ENCODE results near the gene POLG2. TPM values are rescaled to one million over a fixed set of nuclear protein-coding genes. Genes with fewer than 3 reads are reported as not detected.

Gene POLG2
- total and polyA plus RNA-seq, 2 donors (not counting 3 experiments of a cell fraction or from before 2014, with no cell fraction given): 6.5 to 18.6 TPM

DNA sequence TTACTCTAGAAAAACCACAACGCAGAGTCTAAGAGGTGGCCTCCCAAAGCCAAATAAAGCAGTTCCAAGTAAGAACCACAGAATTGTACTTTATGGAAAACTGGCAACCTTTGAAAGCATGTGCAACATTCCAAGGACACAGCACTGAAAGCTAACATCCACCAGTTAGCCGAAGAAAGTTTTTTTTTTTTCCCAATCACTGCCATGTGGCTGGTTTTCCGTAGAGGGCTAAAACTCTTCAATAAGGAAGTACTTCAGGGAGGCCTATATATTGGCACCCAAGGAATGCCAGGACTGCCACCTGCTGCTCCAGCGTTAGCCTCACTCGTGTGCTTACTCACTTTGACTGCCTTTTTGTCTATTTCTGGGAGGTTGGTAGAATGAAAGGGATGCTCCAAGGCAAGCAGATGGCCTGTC lies 35.1 kb upstream of the POLG2 start:
- Histone ChIP-seq H3K4me3 (replicated peaks in 1 of 3; ENCODE audit: insufficient read depth in 1 of 3, low read depth in 1 of 3, low read length in 3 of 3) (no peak overlapping the region), H2AFZ (ENCODE audit: low read depth, low read length) (no peak overlapping the region), H3K4me1 (ENCODE audit: control insufficient read depth, extremely low read depth, insufficient read depth, low read length) (no peaks in the 10 kb centered on the region), H4K20me1 (replicated peaks; ENCODE audit: control insufficient read depth, extremely low read depth, insufficient read depth, low read length) (no peaks in the 10 kb centered on the region), H3K27ac (ENCODE audit: insufficient read depth, low read depth, low read length) (no peak overlapping the region), H3K27me3 (ENCODE audit: control insufficient read depth in 2 of 2, insufficient read depth in 2 of 2, low read length in 2 of 2) (no peaks in the 10 kb centered on the region), H3K36me3 (ENCODE audit: control insufficient read depth in 2 of 2, extremely low read depth in 1 of 2, insufficient read depth in 2 of 2, low read length in 2 of 2) (peaks cover 33 to 35% of the 10 kb centered on the region in 2 experiments), H3K9ac (replicated peaks; ENCODE audit: extremely low read depth, insufficient read depth, low read length) (no peak overlapping the region), H3K79me2 (ENCODE audit: control insufficient read depth, insufficient read depth, low read length) (no peaks in the 10 kb centered on the region), H3K9me3 (replicated peaks; ENCODE audit: control insufficient read depth, insufficient read depth, low read length) (no peaks in the 10 kb centered on the region), H3K9me1 (replicated peaks; ENCODE audit: control insufficient read depth, extremely low read depth, insufficient read depth, low read length) (no peaks in the 10 kb centered on the region), H3K4me2 (ENCODE audit: insufficient read depth, low read length) (no peak overlapping the region)
- no TSS peak for BruUV-seq (replicated peaks)
- dilution Hi-C loops (cut with MboI; ENCODE audit: extremely low pct_ligation_motif_present, low sequenced_read_pairs): no loop called here
- no peak for DNase-seq (ENCODE audit: low read depth, low spot score)
- ChIA-PET CTCF (no interaction called here), POLR2A (no interaction called here)
- intact Hi-C loops (cut with micrococcal nuclease): no loop called here
- TF ChIP-seq EZH2 (IDR thresholded peaks at IDR 0.05; ENCODE audit: borderline replicate concordance, low read depth, low read length, severe bottlenecking) (no peak), POLR2A (IDR thresholded peaks at IDR 0.05; ENCODE audit: low read depth, low read length) (peak; percentile 34), POLR2AphosphoS5 (IDR thresholded peaks at IDR 0.05; ENCODE audit: insufficient read depth, low read depth, low read length) (peak; percentile 38)
- TF ChIP-seq, protein P1, sequence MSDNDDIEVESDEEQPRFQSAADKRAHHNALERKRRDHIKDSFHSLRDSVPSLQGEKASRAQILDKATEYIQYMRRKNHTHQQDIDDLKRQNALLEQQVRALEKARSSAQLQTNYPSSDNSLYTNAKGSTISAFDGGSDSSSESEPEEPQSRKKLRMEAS (IDR thresholded peaks at IDR 0.05; ENCODE audit: insufficient read depth, insufficient read length): no peak
- no peak for FAIRE-seq

DNA sequence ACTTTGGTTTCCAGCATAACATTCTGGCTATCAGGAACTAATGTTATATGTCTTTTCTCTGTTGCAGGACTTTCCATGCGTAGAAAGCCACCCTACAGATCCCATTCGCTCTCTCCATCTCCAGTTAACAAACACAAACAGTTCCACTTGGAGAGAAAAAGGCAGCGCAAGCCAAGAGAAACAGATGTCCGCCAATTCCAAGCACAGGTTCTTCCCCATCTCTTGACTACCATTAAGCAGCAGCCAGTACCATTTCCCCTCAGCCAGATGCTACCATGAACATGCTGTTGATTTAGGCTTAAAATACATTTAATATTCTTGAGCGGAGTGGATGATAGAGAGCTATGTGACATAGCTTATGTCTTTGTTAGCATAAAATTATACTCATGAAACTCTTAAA lies 32.4 kb upstream of the POLG2 start:
- Histone ChIP-seq H3K9me1 (replicated peaks; ENCODE audit: control insufficient read depth, extremely low read depth, insufficient read depth, low read length) (no peaks in the 10 kb centered on the region), H4K20me1 (replicated peaks; ENCODE audit: control insufficient read depth, extremely low read depth, insufficient read depth, low read length) (no peaks in the 10 kb centered on the region), H3K27me3 (ENCODE audit: control insufficient read depth in 2 of 2, insufficient read depth in 2 of 2, low read length in 2 of 2) (no peaks in the 10 kb centered on the region), H3K9ac (replicated peaks; ENCODE audit: extremely low read depth, insufficient read depth, low read length) (no peak overlapping the region), H2AFZ (ENCODE audit: low read depth, low read length) (no peak overlapping the region), H3K36me3 (ENCODE audit: control insufficient read depth in 2 of 2, extremely low read depth in 1 of 2, insufficient read depth in 2 of 2, low read length in 2 of 2) (peaks cover 31 to 33% of the 10 kb centered on the region in 2 experiments), H3K9me3 (replicated peaks; ENCODE audit: control insufficient read depth, insufficient read depth, low read length) (no peaks in the 10 kb centered on the region), H3K4me1 (ENCODE audit: control insufficient read depth, extremely low read depth, insufficient read depth, low read length) (no peaks in the 10 kb centered on the region), H3K27ac (ENCODE audit: insufficient read depth, low read depth, low read length) (no peak overlapping the region), H3K4me3 (replicated peaks in 1 of 3; ENCODE audit: insufficient read depth in 1 of 3, low read depth in 1 of 3, low read length in 3 of 3) (no peak overlapping the region), H3K4me2 (ENCODE audit: insufficient read depth, low read length) (no peak overlapping the region), H3K79me2 (ENCODE audit: control insufficient read depth, insufficient read depth, low read length) (no peaks in the 10 kb centered on the region)
- no TSS peak for BruUV-seq (replicated peaks)
- dilution Hi-C loops (cut with MboI; ENCODE audit: extremely low pct_ligation_motif_present, low sequenced_read_pairs) (no loop called here), intact Hi-C loops (cut with micrococcal nuclease) (no loop called here)
- ChIA-PET POLR2A (no interaction called here), CTCF (interaction anchor here (1.1 kb wide), 1 partner anchor 23 kb away, joined by 4 read pairs; the partner anchor contains the start of genes CEP95 and DDX5)
- no peak for FAIRE-seq
- TF ChIP-seq POLR2AphosphoS5 (IDR thresholded peaks at IDR 0.05; ENCODE audit: insufficient read depth, low read depth, low read length) (no peak), POLR2A (IDR thresholded peaks at IDR 0.05; ENCODE audit: low read depth, low read length) (no peak), GATA2 (IDR thresholded peaks at IDR 0.05; ENCODE audit: insufficient read depth, insufficient read length, low read depth, low read length) (no peak), JUN (IDR thresholded peaks at IDR 0.05; ENCODE audit: borderline replicate concordance, insufficient read depth, insufficient read length, low read depth) (no peak)
- TF ChIP-seq, protein P2, sequence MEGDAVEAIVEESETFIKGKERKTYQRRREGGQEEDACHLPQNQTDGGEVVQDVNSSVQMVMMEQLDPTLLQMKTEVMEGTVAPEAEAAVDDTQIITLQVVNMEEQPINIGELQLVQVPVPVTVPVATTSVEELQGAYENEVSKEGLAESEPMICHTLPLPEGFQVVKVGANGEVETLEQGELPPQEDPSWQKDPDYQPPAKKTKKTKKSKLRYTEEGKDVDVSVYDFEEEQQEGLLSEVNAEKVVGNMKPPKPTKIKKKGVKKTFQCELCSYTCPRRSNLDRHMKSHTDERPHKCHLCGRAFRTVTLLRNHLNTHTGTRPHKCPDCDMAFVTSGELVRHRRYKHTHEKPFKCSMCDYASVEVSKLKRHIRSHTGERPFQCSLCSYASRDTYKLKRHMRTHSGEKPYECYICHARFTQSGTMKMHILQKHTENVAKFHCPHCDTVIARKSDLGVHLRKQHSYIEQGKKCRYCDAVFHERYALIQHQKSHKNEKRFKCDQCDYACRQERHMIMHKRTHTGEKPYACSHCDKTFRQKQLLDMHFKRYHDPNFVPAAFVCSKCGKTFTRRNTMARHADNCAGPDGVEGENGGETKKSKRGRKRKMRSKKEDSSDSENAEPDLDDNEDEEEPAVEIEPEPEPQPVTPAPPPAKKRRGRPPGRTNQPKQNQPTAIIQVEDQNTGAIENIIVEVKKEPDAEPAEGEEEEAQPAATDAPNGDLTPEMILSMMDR (IDR thresholded peaks at IDR 0.05; ENCODE audit: extremely low read depth in 1 of 2, insufficient read depth in 1 of 2, low read depth in 1 of 2, low read length in 2 of 2): no peak
- DNase-seq (ENCODE audit: low read depth, low spot score): no peak

All from endothelial cell of umbilical vein (primary cell).